MCF 10A (cell line): ENCODE measurements around the gene OXLD1. TPM values are rescaled to one million over a fixed set of nuclear protein-coding genes. Genes with fewer than 3 reads are reported as not detected.

Experiments used
- BruUV-seq: library from RNA; stranded (reverse); fragments of 400-500 nt; replicated peaks from 2 replicates; lab custom pipeline; 2021; lab: Mats Ljungman, UMichigan
- CTCF ChIA-PET: fragments of 300-600 bp; sonication (Branson Sonifier 250); formaldehyde crosslinking; extraction: SDS; loops from one replicate; lab custom pipeline; 2021; ENCODE audit warnings: antibody characterized with exemption, inconsistent platforms; lab: Yijun Ruan, JAX
- POLR2A ChIA-PET: fragments of 300-600, 350-650 bp; sonication (Branson Sonifier 250); formaldehyde crosslinking; extraction: SDS; loops from one replicate; lab custom pipeline; 2020; ENCODE audit warnings: antibody characterized with exemption, inconsistent platforms; lab: Yijun Ruan, JAX
- DNase-seq: peaks from one replicate; pipeline ENCODE4 v3.0.0-alpha.2; 2018; ENCODE audit not compliant: unreplicated experiment
- H3K27ac Mint-ChIP-seq: one replicate; pipeline ENCODE4 v1.8.0; 2022; ENCODE audit warnings: mild to moderate bottlenecking, low read depth, mixed read lengths; ENCODE audit not compliant: unreplicated experiment
- H3K27me3 Mint-ChIP-seq: one replicate; pipeline ENCODE4 v1.8.0; 2022; ENCODE audit warnings: mixed read lengths; ENCODE audit not compliant: insufficient read depth, unreplicated experiment
- H3K36me3 Mint-ChIP-seq: one replicate; pipeline ENCODE4 v1.8.0; 2022; ENCODE audit warnings: mild to moderate bottlenecking, moderate library complexity, mixed read lengths; ENCODE audit not compliant: insufficient read depth, unreplicated experiment
- H3K4me1 Mint-ChIP-seq: one replicate; pipeline ENCODE4 v1.8.0; 2022; ENCODE audit warnings: mixed read lengths; ENCODE audit not compliant: insufficient read depth, unreplicated experiment
- H3K4me3 Mint-ChIP-seq: one replicate; pipeline ENCODE4 v1.8.0; 2022; ENCODE audit warnings: mild to moderate bottlenecking, moderate library complexity, mixed read lengths; ENCODE audit not compliant: unreplicated experiment
- H3K9me3 Mint-ChIP-seq: one replicate; pipeline ENCODE4 v1.8.0; 2022; ENCODE audit warnings: mixed read lengths; ENCODE audit not compliant: unreplicated experiment
- intact Hi-C: fragments of 100-400 bp; cut with micrococcal nuclease; formaldehyde crosslinking; loops from 2 replicates; pipeline ENCODE4 v1.14.1; 2022
- total RNA-seq: library from RNA; stranded (reverse); gene quantifications from 2 replicates; pipeline ENCODE4 v1.2.3, GENCODE V29; 2022
- TF ChIP-seq, protein P1 (sequence below): fragments of 200-600 bp; IDR thresholded peaks from one replicate; pipeline ENCODE4 v1.8.0; 2022; ENCODE audit warnings: antibody characterized with exemption, mild to moderate bottlenecking; ENCODE audit not compliant: unreplicated experiment

The OXLD1 gene
- total RNA-seq, 1 experiment from 2014 or later, result 54.8 TPM

DNA sequence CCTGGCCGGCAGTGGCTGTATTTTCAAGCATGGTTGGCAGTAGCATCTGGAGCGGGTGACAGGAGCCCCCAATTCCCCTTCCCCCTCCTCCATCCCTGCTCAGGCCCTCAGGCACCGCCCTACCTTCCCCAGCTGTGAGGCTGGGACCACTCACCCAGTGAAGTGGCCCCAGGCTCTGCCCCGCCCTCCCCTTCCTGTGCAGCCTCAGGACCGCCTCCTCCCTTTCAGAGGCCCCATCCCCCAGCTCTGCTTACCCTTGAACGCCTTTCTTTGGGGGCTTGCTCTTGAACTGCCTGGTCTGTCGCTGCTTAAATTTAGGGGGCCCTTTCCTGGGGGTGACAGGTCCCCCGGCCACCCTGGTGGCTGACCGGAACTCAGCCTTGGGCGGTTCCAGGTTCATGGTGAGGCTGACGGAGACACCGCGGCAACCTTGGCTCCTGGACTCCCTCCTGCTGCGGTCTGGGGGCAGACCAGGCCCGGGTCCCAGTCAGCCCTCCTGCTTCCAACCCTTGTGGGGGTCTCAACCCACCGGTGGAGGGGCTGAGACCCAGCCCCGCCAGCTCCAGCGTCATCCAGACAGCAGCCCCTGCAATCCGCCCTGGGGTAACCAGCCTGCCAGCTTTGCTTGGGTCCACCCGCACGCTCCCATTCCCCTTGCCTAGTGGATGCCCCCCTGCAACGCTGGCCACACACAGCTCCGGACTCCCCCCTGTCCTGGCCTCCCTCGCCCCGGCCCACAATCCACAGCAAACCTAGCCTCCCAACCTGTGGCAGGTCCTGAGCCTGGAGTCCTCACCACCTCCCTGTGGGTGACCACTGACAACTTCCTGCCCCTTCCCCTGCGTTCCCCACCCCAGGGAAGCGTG is 13.3 kb downstream of the OXLD1 start:
- Mint-ChIP-seq H3K27me3 (no peaks in the 10 kb centered on the region), H3K27ac (no peak overlapping the region), H3K9me3 (no peaks in the 10 kb centered on the region), H3K36me3 (peaks cover 6% of the 10 kb centered on the region), H3K4me3 (no peak overlapping the region), H3K4me1 (peaks cover 7% of the 10 kb centered on the region)
- no TSS peak for BruUV-seq
- intact Hi-C loops, result no loop called here
- ChIA-PET POLR2A (interaction anchor here (1.4 kb wide), 1 partner anchor 13 kb away, joined by 4 read pairs; the partner anchor contains the start of genes CCDC137 and OXLD1), CTCF (no interaction called here)
- TF ChIP-seq, protein P1, sequence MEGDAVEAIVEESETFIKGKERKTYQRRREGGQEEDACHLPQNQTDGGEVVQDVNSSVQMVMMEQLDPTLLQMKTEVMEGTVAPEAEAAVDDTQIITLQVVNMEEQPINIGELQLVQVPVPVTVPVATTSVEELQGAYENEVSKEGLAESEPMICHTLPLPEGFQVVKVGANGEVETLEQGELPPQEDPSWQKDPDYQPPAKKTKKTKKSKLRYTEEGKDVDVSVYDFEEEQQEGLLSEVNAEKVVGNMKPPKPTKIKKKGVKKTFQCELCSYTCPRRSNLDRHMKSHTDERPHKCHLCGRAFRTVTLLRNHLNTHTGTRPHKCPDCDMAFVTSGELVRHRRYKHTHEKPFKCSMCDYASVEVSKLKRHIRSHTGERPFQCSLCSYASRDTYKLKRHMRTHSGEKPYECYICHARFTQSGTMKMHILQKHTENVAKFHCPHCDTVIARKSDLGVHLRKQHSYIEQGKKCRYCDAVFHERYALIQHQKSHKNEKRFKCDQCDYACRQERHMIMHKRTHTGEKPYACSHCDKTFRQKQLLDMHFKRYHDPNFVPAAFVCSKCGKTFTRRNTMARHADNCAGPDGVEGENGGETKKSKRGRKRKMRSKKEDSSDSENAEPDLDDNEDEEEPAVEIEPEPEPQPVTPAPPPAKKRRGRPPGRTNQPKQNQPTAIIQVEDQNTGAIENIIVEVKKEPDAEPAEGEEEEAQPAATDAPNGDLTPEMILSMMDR, result no peak
- DNase-seq, result no peak

DNA sequence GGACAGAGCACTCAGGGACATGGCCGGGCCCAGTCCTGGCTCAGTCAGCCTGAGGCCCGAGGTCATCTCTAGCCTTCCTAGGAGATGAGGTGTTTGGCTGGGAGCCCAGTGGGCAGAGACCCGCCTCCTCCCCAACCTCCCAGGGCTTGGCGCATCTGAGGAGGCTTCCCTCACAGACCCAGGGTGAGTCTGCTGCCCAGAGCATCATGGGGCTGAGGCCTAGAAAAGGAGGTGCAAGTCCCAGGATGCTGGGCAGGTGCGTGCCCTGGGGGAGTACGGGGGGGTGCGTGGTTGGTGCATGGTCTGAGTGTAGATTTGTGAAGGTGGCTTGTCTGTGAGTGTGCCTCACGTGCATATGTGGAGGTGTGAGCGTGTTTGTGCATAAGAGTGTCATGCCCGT is 14.7 kb downstream of the OXLD1 start:
- intact Hi-C loops, result loop anchor here (2.0 kb wide), 1 partner anchor 15 kb away; the partner anchor contains the start of genes CCDC137 and OXLD1
- BruUV-seq, result no TSS peak
- CTCF ChIA-PET, result interaction anchor here (0.6 kb wide), 1 partner anchor 87 kb away, joined by 3 read pairs; no protein-coding TSS in a partner anchor
- H3K9me3 Mint-ChIP-seq, result no peaks in the 10 kb centered on the region
- POLR2A ChIA-PET, result no interaction called here
- TF ChIP-seq, protein P1, result no peak
- no peaks in the 10 kb centered on the region for H3K27me3 Mint-ChIP-seq
- H3K4me1 Mint-ChIP-seq, result peaks cover 7% of the 10 kb centered on the region
- no peak overlapping the region for H3K4me3 Mint-ChIP-seq
- H3K36me3 Mint-ChIP-seq, result peaks cover 6% of the 10 kb centered on the region
- peak; percentile 87 for DNase-seq
- no peak overlapping the region for H3K27ac Mint-ChIP-seq

DNA sequence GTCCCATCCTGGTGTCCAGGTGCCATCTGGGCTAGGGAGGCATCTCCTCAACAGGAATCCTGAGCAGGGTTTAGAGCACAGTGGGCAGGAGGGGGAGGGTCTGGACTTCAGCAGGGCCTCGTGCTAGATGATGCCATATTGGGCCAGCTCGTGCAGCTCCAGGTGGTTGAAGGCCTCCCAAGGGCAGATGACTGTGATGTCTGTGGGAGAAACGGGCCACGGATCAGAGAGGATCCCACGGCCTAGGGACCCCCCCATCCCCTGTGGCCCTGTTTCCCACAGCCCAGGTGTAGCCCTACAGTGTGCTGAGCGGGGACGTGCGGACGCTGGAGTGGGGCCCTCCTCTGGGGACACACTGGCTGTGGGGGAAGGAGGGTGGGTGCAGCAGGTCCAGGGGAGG is 15.5 kb downstream of the OXLD1 start:
- no TSS peak for BruUV-seq
- peaks cover 7% of the 10 kb centered on the region for H3K4me1 Mint-ChIP-seq
- CTCF ChIA-PET, result interaction anchor here (0.8 kb wide), 1 partner anchor 548 kb away, joined by 6 read pairs; no protein-coding TSS in a partner anchor

DNA sequence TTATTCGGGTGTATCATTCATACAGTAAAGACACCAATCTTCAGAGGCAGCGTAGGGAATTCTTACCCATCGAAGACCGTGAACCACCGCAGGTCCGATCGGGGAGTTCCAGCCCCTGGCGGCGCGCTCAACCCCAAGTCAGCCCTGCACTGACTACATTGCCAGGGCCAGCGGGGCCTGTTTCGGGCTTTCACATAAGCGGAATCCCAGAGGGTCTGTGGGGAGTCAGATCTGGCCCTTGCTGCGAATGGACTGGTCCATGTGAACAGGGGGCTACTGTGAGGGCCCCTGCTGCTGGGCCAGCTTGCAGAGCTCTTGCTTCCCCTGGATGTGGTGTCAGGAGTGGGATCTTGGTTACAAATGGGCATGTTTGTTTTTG is 17.7 kb downstream of the OXLD1 start:
- H3K4me3 Mint-ChIP-seq, result no peak overlapping the region
- TF ChIP-seq, protein P1, result no peak
- intact Hi-C loops, result no loop called here
- no peaks in the 10 kb centered on the region for H3K27me3 Mint-ChIP-seq
- peaks cover 11% of the 10 kb centered on the region for H3K36me3 Mint-ChIP-seq
- ChIA-PET POLR2A (no interaction called here), CTCF (interaction anchor here (0.9 kb wide), 1 partner anchor 8 kb away, joined by 3 read pairs; no protein-coding TSS in a partner anchor)
- H3K4me1 Mint-ChIP-seq, result peaks cover 7% of the 10 kb centered on the region
- no peaks in the 10 kb centered on the region for H3K9me3 Mint-ChIP-seq
- no peak overlapping the region for H3K27ac Mint-ChIP-seq
- no peak for DNase-seq
- BruUV-seq, result no TSS peak

More for the DNA sequence above, 15.5 kb downstream of the OXLD1 start:
- Mint-ChIP-seq H3K27ac (no peak overlapping the region), H3K4me3 (no peak overlapping the region), H3K9me3 (no peaks in the 10 kb centered on the region), H3K27me3 (no peaks in the 10 kb centered on the region), H3K36me3 (peaks cover 6% of the 10 kb centered on the region)
- TF ChIP-seq, protein P1, result no peak
- intact Hi-C loops, result loop anchor here (2.0 kb wide), 1 partner anchor 16 kb away; the partner anchor contains the start of genes CCDC137 and OXLD1
- no peak for DNase-seq
- POLR2A ChIA-PET, result no interaction called here
